Measurements from ENCODE around the gene KCNAB1. TPM values are rescaled to one million over a fixed set of nuclear protein-coding genes. Genes with fewer than 3 reads are reported as not detected.
A peak's percentile ranks its signal among the peaks of the same experiment; 100 is the strongest.

The KCNAB1 gene
- total RNA-seq, 3 donors from 2014 or later = 0.65 to 13.5 (median 1.2) TPM

DNA sequence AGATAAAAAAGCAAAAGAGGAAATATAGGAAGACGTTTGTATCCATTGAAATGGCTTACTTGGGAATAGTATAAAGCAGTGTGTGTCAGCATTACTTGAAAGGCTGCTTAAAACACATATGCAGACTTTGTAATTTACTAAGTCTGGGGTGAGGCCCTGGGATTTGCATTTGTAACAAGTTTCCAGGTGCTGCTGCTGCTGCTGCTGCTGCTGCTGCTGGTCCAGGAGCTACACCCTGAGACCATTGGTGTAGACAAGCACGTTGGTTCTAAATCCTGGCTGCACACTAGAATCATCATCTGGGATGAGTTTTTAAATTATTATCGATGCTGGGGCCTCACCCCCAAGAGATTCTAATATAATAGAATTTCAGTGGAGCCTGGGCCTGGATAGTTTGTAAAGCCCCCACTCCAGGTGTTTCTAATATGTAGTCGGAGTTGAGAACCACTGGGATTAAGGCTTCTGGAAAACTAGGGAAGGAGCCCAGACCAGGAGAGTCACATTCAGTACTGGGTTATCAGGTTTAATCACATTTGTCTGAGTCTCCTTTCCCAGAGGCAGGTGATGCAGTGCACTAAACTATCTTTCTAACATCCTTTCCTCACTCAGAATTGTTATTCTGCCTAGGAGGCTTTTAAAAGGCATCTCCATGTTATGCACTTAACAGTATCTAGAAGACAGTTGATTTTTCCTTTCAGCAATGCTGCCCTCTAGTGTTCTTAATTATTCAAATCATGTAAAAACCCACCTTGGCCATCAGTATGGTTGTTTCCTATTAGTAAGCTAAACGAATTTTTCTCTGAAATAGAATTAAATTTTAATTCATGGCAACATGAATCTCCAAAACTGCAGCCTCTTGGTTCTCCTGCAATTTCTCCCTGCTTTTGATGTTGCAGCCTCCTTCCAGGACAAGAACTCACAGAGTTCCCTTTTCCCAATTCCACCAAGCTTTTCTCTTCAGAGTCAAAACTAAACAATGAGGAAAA lies 389.1 kb downstream of the KCNAB1 start:
- intact Hi-C loops (cut with DNase I, micrococcal nuclease) = loop anchor here (10.0 kb wide), 2 partner anchors 355 to 365 kb away; no protein-coding TSS in a partner anchor
- TF ChIP-seq, protein P1, sequence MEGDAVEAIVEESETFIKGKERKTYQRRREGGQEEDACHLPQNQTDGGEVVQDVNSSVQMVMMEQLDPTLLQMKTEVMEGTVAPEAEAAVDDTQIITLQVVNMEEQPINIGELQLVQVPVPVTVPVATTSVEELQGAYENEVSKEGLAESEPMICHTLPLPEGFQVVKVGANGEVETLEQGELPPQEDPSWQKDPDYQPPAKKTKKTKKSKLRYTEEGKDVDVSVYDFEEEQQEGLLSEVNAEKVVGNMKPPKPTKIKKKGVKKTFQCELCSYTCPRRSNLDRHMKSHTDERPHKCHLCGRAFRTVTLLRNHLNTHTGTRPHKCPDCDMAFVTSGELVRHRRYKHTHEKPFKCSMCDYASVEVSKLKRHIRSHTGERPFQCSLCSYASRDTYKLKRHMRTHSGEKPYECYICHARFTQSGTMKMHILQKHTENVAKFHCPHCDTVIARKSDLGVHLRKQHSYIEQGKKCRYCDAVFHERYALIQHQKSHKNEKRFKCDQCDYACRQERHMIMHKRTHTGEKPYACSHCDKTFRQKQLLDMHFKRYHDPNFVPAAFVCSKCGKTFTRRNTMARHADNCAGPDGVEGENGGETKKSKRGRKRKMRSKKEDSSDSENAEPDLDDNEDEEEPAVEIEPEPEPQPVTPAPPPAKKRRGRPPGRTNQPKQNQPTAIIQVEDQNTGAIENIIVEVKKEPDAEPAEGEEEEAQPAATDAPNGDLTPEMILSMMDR (IDR thresholded peaks at IDR 0.05) = no peak
- Histone ChIP-seq H3K9me3 (no peaks in the 10 kb centered on the region), H3K36me3 (ENCODE audit: low read depth) (no peaks in the 10 kb centered on the region), H3K4me3 (no peak overlapping the region), H3K4me1 (ENCODE audit: low read depth) (no peaks in the 10 kb centered on the region)
- ATAC-seq = peak; percentile 72
- DNase-seq = no peak

DNA sequence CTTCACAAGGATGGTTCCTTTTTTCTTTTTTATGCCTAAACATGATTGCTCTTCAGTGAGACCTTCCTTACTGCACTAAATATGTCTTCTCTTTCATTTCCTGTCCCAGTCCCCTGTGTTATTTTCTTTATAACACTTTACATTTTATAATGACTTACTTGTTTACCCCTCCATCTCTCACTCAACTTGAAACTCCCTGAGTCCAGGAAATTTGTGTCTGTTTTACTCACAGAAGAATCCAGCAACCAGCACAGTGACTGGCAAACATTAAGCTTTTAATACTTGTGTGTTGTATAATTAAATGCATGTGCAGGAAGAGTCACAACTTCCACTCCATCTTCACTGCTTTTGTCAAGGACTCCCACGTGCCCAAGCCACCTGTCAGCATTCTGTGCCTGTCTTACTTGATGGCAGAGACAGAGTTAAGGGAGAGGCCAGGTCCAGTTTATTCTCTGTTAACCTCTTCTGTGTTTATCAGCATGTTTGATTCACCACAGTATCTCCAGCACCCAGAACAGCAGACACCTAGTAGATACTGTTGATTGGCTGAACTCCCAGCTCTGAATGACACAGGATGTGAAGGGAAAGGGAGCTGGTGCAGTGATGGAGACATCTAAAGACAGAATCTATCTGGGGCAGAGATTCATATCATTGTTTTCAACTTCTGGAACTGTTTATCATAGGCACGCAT lies 391.8 kb downstream of the KCNAB1 start:
- Histone ChIP-seq H3K36me3 (ENCODE audit: low read depth) (no peaks in the 10 kb centered on the region), H3K4me1 (ENCODE audit: low read depth) (no peaks in the 10 kb centered on the region), H3K4me3 (no peak overlapping the region), H3K9me3 (no peaks in the 10 kb centered on the region)
- no peak for DNase-seq
- intact Hi-C loops (cut with DNase I, micrococcal nuclease) = loop anchor here (10.0 kb wide), 2 partner anchors 357 to 367 kb away; no protein-coding TSS in a partner anchor
- TF ChIP-seq, protein P1 (IDR thresholded peaks at IDR 0.05) = no peak
- ATAC-seq = no peak

DNA sequence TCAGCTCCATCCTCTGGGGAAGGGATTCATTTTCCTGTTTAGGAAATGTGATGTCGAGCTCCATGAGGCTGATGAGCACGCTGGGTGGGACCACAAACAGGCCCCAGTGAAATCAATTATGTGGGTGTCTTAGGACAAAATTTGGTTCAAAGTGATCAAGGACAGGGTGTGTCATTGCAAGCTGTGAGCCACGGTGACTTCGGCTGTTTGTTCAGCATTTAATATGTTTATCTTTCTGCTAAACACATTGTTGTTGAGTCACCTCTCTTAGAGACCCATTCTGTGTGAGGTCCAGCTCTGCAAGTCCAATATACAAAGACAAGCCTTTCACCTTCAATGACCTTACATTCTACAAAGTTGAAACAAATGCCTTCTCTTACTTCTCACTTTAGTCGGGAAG lies 393.2 kb downstream of the KCNAB1 start:
- Histone ChIP-seq H3K4me3 (no peak overlapping the region), H3K9me3 (no peaks in the 10 kb centered on the region), H3K36me3 (ENCODE audit: low read depth) (no peaks in the 10 kb centered on the region), H3K4me1 (ENCODE audit: low read depth) (no peaks in the 10 kb centered on the region)
- ATAC-seq (peak; percentile 51), DNase-seq (no peak)
- TF ChIP-seq, protein P1 (IDR thresholded peaks at IDR 0.05) = no peak
- intact Hi-C loops (cut with DNase I, micrococcal nuclease) = loop anchor here (10.0 kb wide), 2 partner anchors 359 to 369 kb away; no protein-coding TSS in a partner anchor

DNA sequence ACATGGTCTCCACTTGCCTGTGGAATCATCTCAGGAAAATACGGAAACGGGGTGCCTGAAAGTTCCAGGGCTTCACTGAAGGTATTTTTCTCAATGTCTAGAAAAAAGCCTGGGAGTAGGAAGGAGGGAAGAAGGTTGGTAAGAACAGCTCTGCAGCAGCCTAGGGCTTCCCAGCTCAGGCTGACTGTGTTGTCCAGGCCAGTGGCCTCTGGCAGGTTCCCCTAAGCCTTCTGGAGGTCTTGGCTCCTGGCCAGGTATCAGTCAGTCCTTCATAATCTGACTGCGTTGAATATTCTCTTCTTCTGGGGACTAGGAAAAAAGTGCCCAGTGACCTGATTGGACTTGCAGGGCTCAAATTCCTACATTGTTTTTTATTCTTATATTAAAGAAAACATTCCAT lies 395.9 kb downstream of the KCNAB1 start:
- ATAC-seq (no peak), DNase-seq (no peak)
- Histone ChIP-seq H3K4me1 (ENCODE audit: low read depth) (no peaks in the 10 kb centered on the region), H3K4me3 (no peak overlapping the region), H3K9me3 (no peaks in the 10 kb centered on the region), H3K36me3 (ENCODE audit: low read depth) (no peaks in the 10 kb centered on the region)
- TF ChIP-seq, protein P1 (IDR thresholded peaks at IDR 0.05) = no peak
- intact Hi-C loops (cut with DNase I, micrococcal nuclease) = loop anchor here (10.0 kb wide), 2 partner anchors 361 to 371 kb away; no protein-coding TSS in a partner anchor

DNA sequence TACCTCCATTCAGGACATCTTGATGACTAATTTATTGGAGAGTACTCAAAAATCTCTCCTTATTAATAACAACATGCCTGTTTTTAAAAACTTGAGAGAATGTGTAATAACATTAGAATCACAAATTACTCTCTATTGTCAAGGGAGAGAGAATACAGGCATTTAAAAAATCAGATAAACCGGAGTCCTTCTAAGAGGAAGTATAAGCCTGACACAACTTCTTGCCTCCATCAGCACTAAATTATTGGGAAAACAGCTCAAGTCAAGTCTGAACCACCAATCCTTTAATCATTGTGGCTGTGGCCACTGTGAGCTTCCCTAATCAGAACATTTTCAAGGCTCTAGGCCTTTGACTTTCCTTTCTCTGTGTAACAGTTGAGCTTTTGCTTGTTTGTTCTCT lies 396.6 kb downstream of the KCNAB1 start:
- intact Hi-C loops (cut with DNase I, micrococcal nuclease) = loop anchor here (10.0 kb wide), 2 partner anchors 362 to 372 kb away; no protein-coding TSS in a partner anchor
- TF ChIP-seq, protein P1 (IDR thresholded peaks at IDR 0.05) = no peak
- Histone ChIP-seq H3K36me3 (ENCODE audit: low read depth) (no peaks in the 10 kb centered on the region), H3K4me3 (no peak overlapping the region), H3K9me3 (no peaks in the 10 kb centered on the region), H3K4me1 (ENCODE audit: low read depth) (no peaks in the 10 kb centered on the region)
- DNase-seq (no peak), ATAC-seq (no peak)

All from mucosa of descending colon (tissue), 3 donors.